Stimulated activated CD8-positive, alpha-beta memory T cell treated with anti-CD3 and anti-CD28 coated beads, Interleukin-7, amount 100 ng/mL, for 1 hour (primary cell): ENCODE data around the gene OR2T5.
"Not testable (repeated sequence)": the region's sequence is repeated elsewhere in the genome, so short reads cannot be mapped to it uniquely, and the experiment has no call there.

Source experiments
- DNase-seq, 2 donors: peaks; one replicate each; pipeline ENCODE4 v3.0.0-alpha.2; 2020; ENCODE audit warnings: low read depth in 2 of 2

OR2T5 gene

GRCh38 chr1:248500305-248501035 lies 12.1 kb downstream of the OR2T5 start:
- not testable (repeated sequence) for DNase-seq

GRCh38 chr1:248507773-248508172 lies 19.4 kb downstream of the OR2T5 start, which contains the start of gene OR2G6:
Gene OR2G6, plus strand, starts transcription at chr1:248508073. Its CDS starts 13,574 bp downstream, at chr1:248521647.
- DNase-seq, result not testable (repeated sequence)

- DNase-seq, result not testable (repeated sequence)
These were observed 21.8 kb downstream of the OR2T5 start for GRCh38 chr1:248510217-248510616.

GRCh38 chr1:248521856-248522255 lies 33.5 kb downstream of the OR2T5 start:
- no peak for DNase-seq

GRCh38 chr1:248537449-248537848 lies 49.1 kb downstream of the OR2T5 start:
- DNase-seq, result not testable (repeated sequence)
